HG03066 (cell line): ENCODE results near the gene ESRRB.

Experiments used
- ATAC-seq: cut with Tn5 transposase; IDR thresholded peaks from one replicate; pipeline ENCODE4 v1.9.1; 2021; ENCODE audit warnings: low read depth; ENCODE audit not compliant: unreplicated experiment

ESRRB gene

DNA sequence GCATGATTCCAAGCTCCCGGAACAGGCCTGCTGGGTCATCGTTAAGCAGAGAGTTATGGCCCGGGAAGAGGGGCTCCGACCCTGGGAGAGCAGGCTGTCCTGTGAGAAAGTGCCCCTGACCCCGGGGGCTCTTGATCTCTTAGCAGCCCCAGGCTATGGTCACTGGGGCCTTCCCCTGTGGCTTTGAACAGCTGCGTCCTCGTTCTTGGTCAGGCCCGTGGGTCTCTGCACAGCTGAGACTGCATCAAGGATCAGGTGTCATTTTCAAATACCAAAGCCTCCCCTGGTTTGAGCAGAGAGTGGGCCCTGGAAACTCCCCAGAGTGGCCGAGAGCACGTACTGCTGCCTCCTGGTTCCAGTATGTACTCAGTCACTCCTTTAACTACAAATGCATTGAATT is 114.8 kb downstream of the ESRRB start:
- no peak for ATAC-seq

DNA sequence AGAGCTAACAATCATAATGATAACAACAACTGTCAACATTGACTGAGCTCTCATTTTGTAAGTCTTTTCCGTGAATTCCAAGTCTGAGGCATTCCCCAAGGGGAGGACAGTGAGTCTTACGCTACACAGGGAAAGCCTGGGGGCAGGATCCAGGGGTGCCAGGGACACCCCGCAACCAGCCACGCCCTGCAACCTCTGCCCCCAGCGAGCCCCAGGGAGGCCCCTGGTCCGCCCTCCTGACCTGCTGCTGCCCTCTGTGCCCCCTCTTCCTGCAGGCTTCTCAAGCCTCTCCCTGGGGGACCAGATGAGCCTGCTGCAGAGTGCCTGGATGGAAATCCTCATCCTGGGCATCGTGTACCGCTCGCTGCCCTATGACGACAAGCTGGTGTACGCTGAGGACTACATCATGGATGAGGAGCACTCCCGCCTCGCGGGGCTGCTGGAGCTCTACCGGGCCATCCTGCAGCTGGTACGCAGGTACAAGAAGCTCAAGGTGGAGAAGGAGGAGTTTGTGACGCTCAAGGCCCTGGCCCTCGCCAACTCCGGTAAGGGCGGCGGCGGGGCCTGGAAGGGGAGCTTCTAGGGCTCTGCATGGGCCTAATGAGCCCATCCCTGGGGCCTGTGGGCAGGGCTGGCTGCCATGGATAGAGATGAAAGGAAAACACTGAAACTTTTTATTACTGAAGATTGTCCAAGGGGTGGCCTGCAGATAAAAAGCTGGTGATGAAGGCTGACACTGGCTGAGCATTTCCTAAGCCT is 115.4 kb downstream of the ESRRB start:
- ATAC-seq, result no peak

GRCh38 chr14:76495983-76496382 is 120.0 kb downstream of the ESRRB start:
- no peak for ATAC-seq

GRCh38 chr14:76496595-76496994 is 120.7 kb downstream of the ESRRB start:
- no peak for ATAC-seq

- ATAC-seq, result no peak
Measured at GRCh38 chr14:76497550-76498462, 121.9 kb downstream of the ESRRB start.

- ATAC-seq, result no peak
Measured at GRCh38 chr14:76498463-76498935, 122.6 kb downstream of the ESRRB start.

DNA sequence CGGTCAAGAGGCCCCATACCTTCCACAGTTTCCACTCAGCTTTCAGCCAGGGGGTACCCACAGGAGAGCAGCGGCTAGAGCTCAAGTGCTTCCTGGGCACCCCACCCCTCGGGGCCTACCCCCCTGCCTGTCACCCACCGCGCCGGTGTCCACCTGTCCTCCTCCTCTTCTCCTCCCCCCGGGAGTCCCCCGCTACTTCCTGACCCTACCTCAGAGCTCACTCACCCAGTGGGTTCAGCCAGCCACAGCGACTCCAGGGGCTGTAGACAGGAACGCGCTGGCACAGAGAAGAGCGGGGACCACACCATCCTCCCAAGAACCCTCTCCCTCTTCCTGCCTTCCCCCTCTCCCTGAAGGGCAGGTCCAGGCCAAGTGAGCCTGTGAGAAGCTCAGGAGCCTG is 123.0 kb downstream of the ESRRB start:
- no peak for ATAC-seq

DNA sequence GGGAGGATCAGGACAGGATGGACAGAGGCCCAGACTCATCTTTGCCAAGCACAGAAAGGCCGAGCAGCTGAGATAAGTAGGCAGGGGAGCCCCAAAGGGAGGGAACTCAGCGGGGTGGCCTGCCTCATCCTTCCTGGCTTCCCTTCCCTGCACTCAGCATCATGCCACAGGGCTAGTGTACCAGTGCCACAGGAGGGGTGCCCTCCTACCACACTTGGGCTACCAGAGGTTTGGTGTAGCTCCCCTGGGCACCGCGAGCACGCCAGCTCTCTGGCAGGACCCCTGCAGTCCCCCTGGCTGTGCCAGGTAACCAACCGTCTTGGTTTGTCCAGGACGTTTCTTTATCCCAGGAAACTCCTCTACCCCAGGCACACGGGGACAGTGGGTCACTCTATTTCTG is 123.5 kb downstream of the ESRRB start:
- no peak for ATAC-seq

GRCh38 chr14:76500011-76500410 is 124.1 kb downstream of the ESRRB start:
- no peak for ATAC-seq

DNA sequence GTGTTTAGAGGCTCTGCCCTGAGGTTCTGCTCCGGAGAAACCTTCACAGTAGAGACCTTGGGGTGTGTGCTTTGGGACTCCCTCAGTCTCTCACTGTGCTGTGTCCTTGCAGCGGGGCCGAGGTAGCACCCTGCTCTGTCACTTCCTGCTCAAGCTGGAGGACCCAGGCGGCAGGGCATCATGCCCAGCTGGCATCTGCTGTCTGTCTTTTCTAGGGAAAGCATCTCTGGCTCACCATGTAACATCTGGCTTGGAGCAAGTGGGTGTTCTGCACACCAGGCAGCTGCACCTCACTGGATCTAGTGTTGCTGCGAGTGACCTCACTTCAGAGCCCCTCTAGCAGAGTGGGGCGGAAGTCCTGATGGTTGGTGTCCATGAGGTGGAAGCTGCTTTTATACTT is 124.5 kb downstream of the ESRRB start:
- no peak for ATAC-seq

DNA sequence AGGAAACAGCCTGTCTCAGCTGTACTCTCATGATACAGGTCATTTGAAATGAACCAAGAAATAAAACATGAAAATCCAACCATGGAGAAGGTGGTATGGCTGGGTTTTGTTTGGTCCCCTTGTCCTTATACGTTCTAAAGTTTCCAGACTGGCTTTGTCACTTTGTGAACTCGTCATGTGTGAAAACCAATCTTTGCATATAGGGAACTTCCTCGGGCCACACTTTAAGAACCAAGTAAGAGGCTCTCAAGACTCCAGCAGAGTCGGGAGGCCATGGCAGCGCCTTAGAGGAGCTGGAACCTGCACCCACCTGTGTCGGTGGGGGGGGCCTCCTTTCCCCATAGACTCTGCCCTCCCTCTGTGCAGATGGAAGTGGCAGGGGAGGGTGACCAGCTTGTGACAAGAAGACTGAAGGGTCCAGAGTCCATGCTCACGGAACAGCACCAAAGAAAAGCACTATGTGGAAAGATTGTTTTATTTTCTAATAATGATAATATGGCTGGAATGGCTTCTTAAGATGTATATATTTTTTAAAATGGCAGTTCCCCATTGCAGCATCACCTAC is 125.3 kb downstream of the ESRRB start:
- no peak for ATAC-seq

DNA sequence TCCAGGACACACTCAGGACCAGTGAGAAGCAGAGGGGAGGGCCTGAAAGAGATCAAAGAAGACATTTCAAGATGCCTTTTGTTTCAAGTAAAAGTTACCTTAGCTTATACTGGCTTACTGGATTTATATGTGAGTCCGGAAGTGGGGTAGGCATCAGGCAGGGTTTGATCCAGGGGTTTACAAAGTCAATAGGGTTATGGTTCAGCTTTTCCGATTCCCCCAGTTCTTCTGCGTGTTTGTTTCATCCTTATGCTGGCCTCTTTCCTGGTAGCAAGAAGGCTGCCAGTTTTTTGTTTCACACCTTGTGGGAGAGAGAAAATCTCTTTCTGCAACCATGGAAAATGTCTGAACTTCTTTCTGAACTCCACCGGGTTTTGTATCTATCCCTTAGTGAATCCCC is 126.3 kb downstream of the ESRRB start:
- no peak for ATAC-seq

DNA sequence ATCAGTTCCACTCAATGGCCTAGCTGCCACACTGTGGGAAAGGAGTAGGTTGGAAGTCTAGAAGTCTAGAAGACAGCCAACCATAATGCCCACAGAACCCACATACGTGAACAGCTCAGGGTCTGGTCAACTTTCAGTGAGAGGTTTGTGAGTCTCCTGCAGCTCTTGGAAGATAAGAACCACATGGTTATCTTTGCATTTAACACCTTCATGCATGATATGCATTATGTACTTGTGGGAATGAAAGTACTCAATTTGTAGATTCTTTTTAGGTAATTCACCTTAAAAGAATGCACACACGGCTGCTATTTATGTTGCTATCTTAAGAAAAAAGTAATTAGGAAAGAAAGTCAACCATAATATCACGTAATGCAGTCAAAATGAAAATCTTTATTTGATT is 126.7 kb downstream of the ESRRB start:
- ATAC-seq, result no peak

GRCh38 chr14:76509311-76509710 is 133.4 kb downstream of the ESRRB start:
- no peak for ATAC-seq

DNA sequence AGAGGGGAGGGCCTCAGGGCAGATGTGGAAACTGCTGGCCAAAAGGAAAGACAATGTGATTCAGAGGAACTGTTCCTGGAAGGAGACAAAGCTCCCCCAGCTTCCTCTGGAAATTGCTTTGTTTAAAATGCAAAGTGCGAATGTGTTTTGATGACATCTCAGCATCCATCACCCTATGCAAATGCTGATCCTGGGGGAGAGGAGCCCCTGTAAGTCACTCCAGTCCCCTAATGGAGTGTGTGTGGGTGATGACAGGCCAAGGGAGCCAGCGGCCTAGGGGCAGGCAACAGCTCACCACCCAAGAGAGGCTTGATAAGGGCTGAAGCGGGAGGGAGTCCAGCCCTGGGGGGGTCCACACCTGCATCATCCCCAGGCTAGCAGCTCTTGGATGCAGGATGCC is 134.2 kb downstream of the ESRRB start:
- ATAC-seq, result no peak

DNA sequence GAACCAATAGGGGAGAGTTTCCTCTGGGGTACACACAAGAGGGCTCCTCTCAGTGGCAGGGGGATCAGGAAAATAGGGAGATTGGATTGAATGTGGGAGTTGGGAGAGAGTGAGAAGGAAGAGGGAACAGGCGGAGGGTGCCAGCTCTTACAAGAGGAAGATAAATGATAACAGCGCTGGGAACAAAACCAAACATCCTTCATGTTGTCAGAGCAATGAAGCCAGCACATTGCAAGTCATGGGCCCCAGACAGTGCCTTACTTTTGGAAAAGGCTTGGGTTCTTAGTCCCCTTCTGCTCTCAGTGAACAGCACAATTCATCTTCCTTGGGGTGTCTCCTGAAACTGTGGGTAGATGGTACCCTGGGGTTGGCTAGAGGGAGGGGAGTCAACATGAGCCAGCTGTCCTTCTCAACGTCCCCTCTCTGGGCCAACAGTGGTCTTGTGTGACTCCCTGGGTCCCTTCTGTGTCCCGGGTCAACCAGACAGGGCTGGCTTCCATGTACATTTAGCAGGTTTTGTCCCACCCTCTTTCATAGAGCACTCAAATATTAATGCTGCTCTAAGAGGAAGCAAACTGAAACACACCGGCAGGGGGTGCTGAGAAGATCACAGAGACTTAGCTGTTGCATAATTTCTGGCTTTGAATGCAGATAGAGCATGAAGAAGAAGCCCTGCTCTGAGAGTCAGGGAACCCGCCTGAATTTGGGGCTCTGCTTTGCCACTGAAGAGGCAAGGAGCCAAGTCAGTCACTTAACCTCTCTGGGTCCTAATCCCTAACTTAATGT is 138.5 kb downstream of the ESRRB start:
- ATAC-seq, result no peak

GRCh38 chr14:76516884-76517283 is 140.9 kb downstream of the ESRRB start:
- no peak for ATAC-seq

DNA sequence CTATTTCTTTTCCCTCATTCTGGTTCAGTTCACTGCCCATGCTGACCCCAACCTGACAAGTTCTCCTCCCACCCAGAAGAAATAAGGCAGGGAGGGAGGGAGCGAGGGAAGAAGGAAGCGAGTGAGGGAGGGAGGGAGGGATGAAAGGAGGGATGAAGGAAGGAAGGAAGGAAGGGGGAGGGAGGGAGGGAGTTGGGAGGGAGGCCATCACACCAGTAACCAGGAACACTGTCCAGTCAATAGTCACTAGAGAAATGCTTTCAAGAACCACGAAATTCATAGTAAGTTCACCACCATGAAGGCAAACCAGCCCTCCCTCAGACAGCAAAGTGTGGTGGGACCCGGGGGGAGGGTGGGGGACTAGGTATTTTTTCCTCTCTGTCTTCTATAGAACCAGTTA is 142.4 kb downstream of the ESRRB start:
- ATAC-seq, result no peak

- ATAC-seq, result no peak
Measured at GRCh38 chr14:76525106-76525821, 149.3 kb downstream of the ESRRB start.

GRCh38 chr14:76531085-76531484 is 155.1 kb downstream of the ESRRB start:
- ATAC-seq, result no peak
